Left colon (tissue), 2 donors: Measurements from ENCODE around the gene DCAF5. TPM values are rescaled to one million over a fixed set of nuclear protein-coding genes. Genes with fewer than 3 reads are reported as not detected.
"Not testable (repeated sequence)": the region's sequence is repeated elsewhere in the genome, so short reads cannot be mapped to it uniquely, and the experiment has no call there.

Experiments used
- ATAC-seq: fragments of 200-7000 bp; cut with Tn5 transposase; one replicate; pipeline ENCODE4 v1.9.1; 2020; ENCODE audit warnings: mild to moderate bottlenecking, moderate library complexity
- DNase-seq, 2 donors: peaks; one replicate each; pipeline ENCODE4 v3.0.0-alpha.2; 2020
- intact Hi-C, 2 donors: fragments of 100-400 bp; cut with DNase I in 1 of 2; cut with micrococcal nuclease in 1 of 2; formaldehyde crosslinking; loops; one replicate each; pipeline versions ENCODE4 v1.11.2 to v1.14.0; 2022; cut with DNase I, micrococcal nuclease
- total RNA-seq, 2 donors: library from RNA; stranded (reverse); fragmentation: NEBNext Ultra II Directional; extraction: Animal tissue kit (Norgen Biotek cat#: 25700); gene quantifications; one replicate each; pipeline ENCODE4 v1.2.1, GENCODE V29; 2021
- donor health status: DM: no; HTN: no; CAD: no.
- donor health status: DM: yes; HTN: yes; CAD: no.

The DCAF5 gene
- total RNA-seq, 2 donors from 2014 or later: 38.6 to 42.3 TPM

DNA sequence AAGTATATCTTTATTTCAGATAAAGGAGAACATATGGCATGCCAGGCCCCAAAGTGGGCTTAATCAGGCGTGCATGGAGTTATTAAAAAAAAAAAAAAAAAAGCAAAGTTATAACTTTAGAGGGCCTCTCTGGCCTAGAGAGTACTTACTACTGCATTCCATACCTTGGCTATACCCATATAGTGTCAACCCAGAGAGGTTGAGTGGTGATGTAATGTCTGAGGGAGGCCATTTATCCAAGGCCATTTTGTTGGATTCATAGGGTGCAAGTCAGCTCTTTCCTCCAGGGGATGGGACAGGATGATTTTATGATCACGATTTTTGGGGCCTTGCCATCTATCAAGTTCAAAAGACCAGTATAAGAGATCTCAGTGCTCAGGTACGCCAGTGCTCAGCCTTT is 66.4 kb downstream of the DCAF5 start:
- no peak for ATAC-seq
- no peak for DNase-seq
- intact Hi-C loops: no loop called here

DNA sequence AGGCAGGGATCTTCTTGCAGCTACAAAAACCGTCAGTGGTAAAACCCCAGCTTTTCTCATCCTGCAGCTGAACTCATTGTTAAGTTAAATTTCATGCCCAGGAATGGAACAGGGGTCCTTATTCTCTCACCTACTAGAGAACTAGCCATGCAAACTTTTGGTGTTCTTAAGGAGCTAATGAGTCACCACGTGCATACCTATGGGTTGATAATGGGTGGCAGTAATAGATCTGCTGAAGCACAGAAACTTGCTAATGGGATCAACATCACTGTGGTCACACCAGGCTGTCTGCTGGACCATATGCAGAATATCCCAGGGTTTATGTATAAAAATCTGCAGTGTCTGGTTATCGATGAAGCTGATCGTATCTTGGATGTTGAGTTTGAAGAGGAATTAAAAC is 68.9 kb downstream of the DCAF5 start:
- intact Hi-C loops: no loop called here
- no peak for DNase-seq

DNA sequence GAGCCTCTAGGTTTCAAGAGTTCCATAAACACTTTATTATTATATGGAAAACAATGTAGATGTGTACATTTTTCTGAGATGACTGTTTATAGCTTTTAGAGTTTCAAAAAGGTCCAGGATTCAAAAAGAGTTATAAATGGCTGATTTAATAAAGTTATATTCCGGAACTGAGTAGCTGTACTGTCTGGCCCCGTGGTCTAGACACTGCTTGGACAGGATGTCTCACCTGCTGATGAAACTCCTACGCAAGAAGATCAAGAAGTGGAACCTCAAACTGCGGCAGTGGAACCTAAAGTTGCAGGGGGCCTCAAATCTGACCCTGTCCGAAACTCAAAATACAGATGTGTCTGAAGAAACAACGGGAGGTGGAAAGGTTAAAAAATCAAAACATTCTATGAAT is 69.7 kb downstream of the DCAF5 start:
- intact Hi-C loops: no loop called here
- DNase-seq (no peak), ATAC-seq (no peak)

More for the DNA sequence above, 68.9 kb downstream of the DCAF5 start:
- no peak for ATAC-seq

DNA sequence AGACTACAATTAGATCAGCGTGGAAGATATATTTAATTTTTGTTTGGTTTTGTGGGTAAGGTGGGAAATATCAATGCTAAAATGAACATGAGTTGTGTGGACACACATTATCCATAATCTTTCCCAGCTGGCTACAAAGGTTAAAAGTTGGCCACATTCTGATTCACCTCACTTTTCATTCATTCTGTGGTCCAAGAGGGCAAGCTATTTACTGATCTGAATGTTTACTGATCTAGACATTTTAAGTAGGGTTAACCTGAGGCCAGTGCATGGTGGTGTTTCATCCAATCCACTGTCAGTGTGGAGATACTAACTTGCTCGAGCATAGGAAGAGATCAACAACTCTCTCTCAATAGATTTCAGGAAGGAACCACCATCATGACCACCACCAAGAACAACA is 71.6 kb downstream of the DCAF5 start:
- intact Hi-C loops: no loop called here
- ATAC-seq: peak; percentile 44

DNA sequence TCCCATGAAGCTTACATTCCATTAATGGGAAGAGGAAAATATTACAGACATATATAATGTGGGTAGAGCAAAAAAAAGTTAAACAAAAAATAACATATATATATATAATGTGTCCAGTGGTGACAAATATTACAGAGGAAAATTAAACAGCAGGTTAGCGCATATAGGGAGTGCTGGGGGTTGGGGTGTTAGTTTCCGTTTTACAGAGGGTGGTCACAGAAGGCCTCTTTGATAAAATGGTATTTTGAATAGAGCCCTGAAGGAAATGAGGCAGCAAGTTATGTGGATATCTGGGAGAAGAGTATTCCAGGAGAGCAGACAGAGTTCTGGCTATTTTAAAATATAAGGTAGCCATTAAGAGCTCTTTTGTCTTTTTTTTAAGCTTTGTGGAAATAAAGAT is 73.2 kb downstream of the DCAF5 start:
- intact Hi-C loops: no loop called here
- no peak for DNase-seq
- ATAC-seq: no peak

More for the DNA sequence above, 71.6 kb downstream of the DCAF5 start:
- no peak for DNase-seq

DNA sequence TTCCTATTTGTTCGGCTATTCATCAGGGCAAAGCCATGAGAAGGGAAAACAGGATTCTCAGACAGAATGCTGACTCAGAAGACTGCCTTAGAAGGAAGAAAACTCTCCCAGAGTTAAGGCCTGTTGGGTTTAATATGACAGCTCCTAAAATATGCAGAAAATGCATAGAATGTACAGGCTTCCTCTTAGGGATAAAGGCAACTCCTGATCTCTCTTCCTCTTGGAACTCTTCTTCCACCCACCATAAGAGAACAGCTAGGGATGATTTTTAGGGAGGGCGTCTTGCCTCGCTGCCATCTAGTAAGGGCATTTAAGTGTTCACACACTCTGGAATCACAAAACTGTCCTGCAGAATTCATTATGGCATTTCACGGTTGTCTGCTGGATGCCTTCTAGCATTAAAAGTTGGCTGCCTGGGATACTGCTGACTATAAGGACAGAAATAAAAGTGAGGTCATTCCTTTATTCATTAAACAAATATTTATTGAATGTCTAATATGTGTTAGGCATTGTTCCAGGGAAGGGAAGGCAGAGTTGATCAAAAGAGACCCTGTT is 73.7 kb downstream of the DCAF5 start:
- intact Hi-C loops: no loop called here
- ATAC-seq (no peak), DNase-seq (no peak)

DNA sequence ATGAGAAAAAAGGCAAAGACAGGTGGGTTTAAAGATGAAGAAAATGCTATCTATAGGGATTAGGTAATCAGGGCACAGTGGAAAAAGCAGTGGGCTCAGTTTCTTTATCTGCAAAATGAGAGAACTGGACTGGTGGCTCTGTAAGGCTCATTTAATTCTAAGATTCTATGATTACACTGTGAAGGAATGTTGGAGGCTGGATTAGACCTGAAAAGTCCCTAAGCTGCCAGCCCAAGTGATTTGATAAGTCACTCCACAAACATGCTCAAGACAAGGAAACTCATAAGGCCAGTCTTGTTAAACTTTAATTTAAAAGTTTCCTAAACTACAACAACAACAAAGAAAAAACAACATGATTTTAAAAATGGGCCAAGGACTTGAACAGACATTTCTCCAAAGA is 75.1 kb downstream of the DCAF5 start:
- no peak for DNase-seq
- no peak for ATAC-seq
- intact Hi-C loops: no loop called here

DNA sequence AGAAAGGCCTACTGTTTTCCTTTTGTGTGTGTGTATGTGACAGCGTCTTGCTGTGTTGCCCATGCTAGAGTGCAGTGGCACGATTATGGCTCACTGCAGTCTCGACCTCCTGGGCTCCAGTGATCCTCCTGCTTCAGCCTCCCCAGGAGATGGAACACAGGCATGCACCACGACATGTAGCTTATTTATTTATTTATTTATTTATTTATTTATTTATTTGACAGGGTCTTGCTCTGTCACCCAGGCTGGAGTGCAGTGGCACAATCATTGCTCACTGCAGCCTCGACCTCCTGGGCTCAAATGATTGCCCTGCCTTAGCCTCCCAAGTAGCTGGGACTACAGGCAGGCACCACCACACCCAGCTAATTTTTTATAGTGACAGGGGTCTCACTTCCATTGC is 75.7 kb downstream of the DCAF5 start:
- DNase-seq, intact Hi-C loops, ATAC-seq: not testable (repeated sequence)

DNA sequence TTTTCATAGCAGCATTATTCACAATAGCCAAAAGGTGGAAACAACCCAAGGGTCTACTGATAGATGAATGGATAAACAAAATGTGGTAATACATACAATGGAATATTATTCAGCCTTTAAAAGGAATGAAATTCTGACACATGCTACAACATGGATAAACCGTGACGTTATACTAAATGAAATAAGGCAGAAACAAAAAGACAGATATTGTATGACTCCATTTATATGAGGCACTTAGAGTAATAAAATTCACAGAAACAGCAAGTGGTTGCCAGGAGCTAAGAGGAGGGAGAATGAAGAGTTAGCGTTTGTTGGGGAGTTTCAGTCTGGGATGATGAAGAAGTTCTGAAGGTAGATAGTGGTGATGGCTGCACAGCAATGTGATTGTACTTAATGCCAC is 76.6 kb downstream of the DCAF5 start:
- ATAC-seq (no peak), DNase-seq (no peak)
- intact Hi-C loops: no loop called here

DNA sequence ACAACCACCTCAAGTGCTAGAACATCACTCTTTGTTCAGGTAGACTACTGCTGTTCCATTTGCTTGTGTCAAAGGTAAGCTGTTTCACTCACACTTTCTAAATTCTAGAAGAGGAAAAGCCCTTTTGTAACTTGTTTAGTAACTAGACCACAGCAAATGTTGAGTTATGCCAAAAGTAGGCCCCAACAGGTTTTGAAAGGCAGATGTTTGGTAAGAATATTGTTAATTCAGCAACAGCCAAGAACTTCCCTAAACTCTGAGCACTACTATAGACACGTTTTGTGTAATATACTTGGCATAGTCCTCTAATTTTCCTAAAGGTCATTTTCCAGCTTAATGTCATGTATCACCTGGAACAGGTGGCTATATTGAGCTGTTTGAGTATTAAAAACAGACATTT is 79.0 kb downstream of the DCAF5 start:
- ATAC-seq (no peak), DNase-seq (no peak)
- intact Hi-C loops: no loop called here

DNA sequence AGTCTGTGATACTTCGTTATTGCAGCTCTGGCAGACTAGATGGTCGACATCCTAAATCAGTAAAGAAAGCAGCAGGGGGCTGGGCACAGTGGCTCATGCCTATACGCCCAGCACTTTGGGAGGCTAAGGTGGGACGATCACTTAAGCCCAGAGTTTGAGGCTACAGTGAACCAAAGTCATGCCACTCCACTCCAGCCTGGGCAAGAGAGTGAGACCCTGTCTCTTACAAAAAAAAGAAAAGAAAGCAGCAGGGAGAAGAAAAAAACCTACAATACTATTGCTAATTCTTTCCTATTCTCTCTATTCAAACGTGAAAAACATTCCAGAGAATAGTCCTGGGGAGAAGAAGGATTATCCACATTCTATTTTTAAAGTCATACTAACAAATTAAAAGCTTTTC is 79.5 kb downstream of the DCAF5 start:
- ATAC-seq (no peak), DNase-seq (no peak)
- intact Hi-C loops: no loop called here

DNA sequence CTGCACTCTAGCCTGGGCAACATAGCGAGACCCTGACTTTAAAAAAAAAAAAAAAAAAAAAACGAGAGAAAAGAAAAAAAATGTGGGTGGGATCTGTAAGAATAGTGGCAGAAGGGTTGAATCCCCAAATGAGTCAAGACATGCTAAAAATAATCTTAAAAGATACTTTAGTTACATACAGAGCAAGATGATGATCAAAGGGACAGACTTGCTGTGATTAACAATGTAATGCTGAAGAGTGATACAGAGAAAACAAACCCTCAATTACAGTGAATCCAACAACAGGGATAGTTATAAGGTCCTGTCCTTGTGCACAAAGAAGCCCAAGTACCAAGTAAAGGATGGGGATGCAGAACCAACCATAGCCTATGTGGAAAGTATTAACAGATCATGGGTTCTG is 80.3 kb downstream of the DCAF5 start:
- intact Hi-C loops: no loop called here
- ATAC-seq (no peak), DNase-seq (no peak)

DNA sequence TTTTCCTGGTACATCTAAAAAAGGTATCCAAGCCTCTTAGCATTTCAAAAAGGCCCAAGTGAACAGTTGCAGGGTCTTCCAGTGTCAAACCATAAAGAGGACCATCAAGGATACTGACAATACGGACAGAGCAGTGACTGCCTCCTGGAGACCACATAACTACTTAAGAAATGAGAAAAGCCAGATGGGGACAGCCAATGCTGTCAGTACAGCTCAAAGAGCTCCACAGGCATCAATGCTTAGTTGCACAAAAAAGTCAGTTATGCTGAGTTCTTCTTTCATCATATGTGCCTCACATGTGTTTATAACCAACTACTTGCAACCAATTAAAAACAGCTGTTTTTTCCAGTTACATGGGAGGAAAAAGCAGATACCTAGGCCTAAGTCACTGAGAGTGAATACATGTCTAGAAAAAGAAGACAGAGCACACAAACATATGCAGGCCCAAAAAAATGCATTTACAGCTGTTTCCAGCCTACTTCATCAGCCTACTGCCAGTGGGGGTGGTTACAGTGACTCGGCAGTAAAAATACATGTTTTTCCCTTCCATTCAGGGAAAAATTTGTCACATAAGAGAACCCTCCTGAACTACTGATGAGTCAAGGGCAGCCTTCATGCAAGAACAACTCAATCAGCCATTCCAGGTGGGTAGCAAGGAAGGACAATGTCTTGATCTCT is 84.0 kb downstream of the DCAF5 start:
- intact Hi-C loops: no loop called here
- no peak for DNase-seq
- ATAC-seq: no peak

DNA sequence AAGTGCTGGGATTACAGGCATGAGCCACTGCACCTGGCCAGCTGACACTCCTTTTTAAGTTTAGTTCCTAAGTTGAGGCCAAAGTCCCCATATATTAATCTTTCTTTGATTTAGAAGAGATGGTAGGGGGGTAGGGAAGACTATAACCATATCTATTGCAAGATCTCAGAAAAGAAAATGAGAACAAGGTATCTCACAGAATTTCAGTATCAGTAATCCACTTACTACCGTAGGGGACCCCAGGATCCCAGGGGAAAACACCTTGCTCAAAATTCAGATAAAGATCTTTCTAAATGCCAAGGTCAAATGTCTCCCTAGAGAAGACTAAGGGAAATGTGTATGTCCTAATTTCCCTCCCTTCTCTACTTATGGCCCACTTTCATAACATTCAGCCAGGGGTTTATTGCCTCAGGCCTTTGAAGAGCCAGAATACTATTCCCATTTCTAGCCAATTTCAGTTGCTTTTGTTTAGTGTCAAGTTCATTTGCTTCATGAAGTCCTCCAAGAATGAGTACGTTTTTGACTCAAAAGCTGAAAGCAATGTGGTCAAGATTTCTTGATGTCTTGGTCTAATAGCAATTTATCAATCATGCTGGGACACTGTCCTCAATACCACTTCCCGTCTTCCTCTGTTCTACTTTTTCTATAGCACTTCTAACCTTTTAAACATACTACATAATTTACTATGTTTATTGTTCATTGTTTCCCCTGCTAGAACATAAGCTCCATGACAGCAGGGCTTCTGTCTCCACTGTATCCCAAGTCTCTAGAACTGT is 86.3 kb downstream of the DCAF5 start:
- ATAC-seq (no peak), DNase-seq (no peak)
- intact Hi-C loops: no loop called here

DNA sequence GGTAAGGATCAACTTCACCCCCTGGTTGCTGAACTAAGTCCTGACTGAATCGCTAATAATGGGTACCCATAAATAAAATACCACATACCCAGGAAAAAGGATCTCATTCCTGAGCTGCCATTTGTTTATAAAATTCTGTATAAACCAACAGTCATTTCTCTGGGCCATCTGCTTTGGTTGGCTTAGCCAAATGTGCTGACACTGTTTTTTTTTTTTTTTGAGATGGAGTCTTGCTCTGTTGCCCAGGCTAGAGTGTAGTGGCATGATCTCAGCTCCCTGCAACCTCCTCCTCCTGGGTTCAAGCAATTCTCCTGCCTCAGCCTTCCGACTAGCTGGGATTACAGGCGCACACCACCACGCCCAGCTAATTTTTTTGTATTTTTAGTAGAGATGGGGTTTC is 87.0 kb downstream of the DCAF5 start:
- ATAC-seq, intact Hi-C loops, DNase-seq: not testable (repeated sequence)

DNA sequence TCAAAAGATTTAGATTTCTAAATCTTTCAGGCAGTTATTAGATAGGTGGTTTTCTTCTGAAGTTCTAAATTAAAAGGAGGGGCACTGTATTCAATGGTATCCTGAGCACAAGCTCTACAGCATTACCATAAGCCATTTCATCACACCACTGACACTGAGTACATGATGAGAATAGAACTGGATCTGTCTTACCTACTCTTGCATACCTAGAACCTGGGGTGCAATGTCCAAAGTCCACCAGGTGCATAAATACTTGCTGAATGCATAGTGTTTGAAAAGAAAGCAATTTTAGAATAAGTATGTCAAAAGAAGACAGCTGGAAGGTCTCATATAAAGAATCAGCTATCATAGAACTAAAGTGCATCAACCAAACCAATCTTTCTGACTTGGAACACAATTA is 88.3 kb downstream of the DCAF5 start:
- DNase-seq (no peak), ATAC-seq (peak; percentile 59)
- intact Hi-C loops: no loop called here

DNA sequence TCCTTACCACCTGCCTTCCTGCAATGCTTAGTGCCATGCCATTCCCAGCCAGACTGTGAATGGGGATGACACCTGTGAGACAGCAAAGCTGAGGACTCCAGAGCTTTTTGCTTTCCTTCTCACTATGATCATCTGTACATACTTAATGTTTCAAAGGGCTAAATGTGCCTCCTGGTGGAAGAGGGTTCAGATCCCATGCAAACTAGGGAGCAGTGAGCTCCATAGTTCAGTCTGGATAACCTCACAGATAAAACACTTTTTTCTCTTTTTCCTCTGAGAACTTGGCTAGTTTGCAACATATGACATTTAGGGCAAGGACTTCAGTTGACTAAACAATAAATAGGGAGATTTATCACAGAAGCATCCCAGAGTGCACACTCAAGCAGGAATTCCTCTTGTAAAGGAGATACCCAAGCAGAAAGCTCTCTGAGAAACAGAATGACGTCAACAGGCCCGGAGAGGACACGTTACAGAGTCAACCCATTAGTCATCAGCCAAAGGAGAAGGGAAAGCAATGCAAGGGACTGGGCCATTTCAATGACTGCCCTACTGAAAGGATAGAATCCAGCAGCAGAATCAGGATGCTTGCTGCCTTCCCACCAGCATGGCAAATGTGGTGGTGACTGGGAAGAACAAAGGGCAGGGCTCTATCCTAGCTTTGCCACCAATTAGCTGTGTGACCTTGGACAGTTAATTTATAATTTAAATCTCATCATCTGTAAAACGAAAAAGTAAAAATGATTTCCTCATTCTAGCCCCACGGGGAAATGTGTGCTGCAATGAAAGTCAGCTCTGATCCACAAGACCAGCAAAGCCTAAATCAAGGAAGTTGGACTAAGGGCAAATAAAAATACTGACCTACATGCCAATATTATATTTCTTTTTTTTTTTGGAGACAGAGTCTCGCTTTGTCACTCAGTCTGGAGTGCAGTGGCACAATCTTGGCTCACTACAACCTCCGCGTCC is 93.0 kb downstream of the DCAF5 start:
- ATAC-seq (peak; percentile 32), DNase-seq (peak in 1 of 2 donors; percentile 50)
- intact Hi-C loops: no loop called here

DNA sequence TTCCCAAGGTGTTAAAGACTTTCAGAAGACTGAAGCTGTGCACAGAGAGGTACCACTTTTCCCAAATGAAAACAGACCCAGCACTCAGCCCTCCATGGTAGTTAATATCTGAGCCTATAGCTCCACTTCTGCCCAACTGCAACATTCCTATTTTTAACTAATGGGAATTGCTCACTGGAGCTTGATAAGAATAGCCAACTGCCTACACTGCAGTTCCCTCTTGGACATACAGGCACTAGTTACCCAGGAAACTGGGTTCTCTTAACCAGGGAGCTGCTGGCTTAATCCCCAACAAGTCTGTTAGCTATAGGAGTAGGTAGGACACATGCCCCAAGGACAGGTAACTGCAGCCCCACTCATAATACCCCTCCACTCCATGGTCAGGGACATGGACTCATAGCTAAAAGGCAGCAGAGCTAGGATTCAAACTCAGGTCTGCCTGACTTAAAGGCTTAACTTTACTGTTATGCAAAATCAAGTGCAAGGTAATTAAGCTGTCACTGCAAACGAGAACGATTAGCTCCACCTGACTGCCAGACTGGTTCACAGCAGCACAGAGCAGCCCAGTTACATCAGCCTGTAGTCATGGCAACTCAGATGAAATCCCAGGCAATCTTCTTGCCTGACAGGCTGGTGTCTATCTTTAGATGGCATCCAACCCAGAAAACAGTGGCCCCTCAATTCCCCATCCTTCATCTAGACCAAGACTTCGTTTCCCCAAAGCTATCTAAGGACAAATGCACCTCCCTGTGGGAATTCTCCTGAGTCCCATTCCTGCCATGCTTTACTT is 96.7 kb downstream of the DCAF5 start:
- intact Hi-C loops: no loop called here
- DNase-seq (no peak), ATAC-seq (peak; percentile 55)
